HCT116 (cell line): ENCODE data around the gene CHCHD5. TPM values are rescaled to one million over a fixed set of nuclear protein-coding genes. Genes with fewer than 3 reads are reported as not detected.
A peak's percentile ranks its signal among the peaks of the same experiment; 100 is the strongest.

Experiments used
- ATAC-seq: fragments of 200-7000 bp; cut with Tn5 transposase; 2 replicates; pipeline ENCODE4 v1.9.1; 2020; ENCODE audit warnings: mild to moderate bottlenecking, moderate library complexity
- Bru-seq: library from RNA; stranded (reverse); fragments of 400-500 nt; gene quantifications from one replicate; lab custom pipeline; 2021; lab: Mats Ljungman, UMichigan
- BruChase-seq, 2 experiments: library from RNA; stranded (reverse); fragments of 400-500 nt; gene quantifications; one replicate each; lab custom pipeline; 2021; lab: Mats Ljungman, UMichigan
- BruUV-seq: library from RNA; stranded (reverse); fragments of 400-500 nt; replicated peaks from 2 replicates; lab custom pipeline; 2021; lab: Mats Ljungman, UMichigan
- CTCF ChIA-PET: fragments of 300-600 bp; sonication (Branson Sonifier 250); formaldehyde crosslinking; loops from one replicate; lab custom pipeline; 2021; ENCODE audit warnings: antibody characterized with exemption; lab: Charles Lee
- POLR2A ChIA-PET: fragments of 300-600, 350-600 bp; sonication (Branson Sonifier 250); formaldehyde crosslinking; loops from one replicate; lab custom pipeline; 2021; ENCODE audit warnings: antibody characterized with exemption; lab: Charles Lee
- RAD21 ChIA-PET, 2 experiments: fragments of 300-600 bp; sonication (Branson Sonifier 250); formaldehyde crosslinking; loops; one replicate each; lab custom pipeline; 2023; ENCODE audit warnings: low total read pairs in 2 of 2; ENCODE audit not compliant: uncharacterized antibody in 2 of 2, unreplicated experiment in 2 of 2, low non-redundant PET in 1 of 2; lab: Charles Lee
- DNase-seq: peaks from one replicate; pipeline ENCODE4 v3.0.0-alpha.2; 2010; ENCODE audit warnings: low read depth, low spot score
- H2AFZ ChIP-seq: fragments of 200-600 bp; shearing (Covaris generic), sonication (generic); 2 replicates; pipeline ENCODE4 v1.6.1; 2017; ENCODE audit warnings: low read depth, mixed run types, mixed read lengths, antibody characterized with exemption, low read length; ENCODE audit not compliant: poor library complexity, severe bottlenecking
- H3K27ac ChIP-seq: 2 replicates; pipeline ENCODE4 v1.5.1; 2012; ENCODE audit warnings: low read depth, low read length
- H3K27me3 ChIP-seq: fragments of 200-600 bp; sonication (generic); 2 replicates; pipeline ENCODE4 v1.6.1; 2016; ENCODE audit warnings: mixed run types, low read length, mixed read lengths; ENCODE audit not compliant: insufficient read depth
- H3K36me3 ChIP-seq, 2 experiments: fragments of 200-500 bp in 1 of 2; fragments of 200-600 bp in 1 of 2; sonication (Bioruptor generic) in 1 of 2; sonication (generic) in 1 of 2; 2 replicates each; pipeline versions ENCODE4 v1.5.1 to v1.6.1; 2014 to 2016; ENCODE audit warnings: low read length in 2 of 2, inconsistent platforms in 1 of 2, mixed read lengths in 1 of 2, mixed run types in 1 of 2; ENCODE audit not compliant: insufficient read depth in 2 of 2, control insufficient read depth in 1 of 2
- H3K4me1 ChIP-seq, 2 experiments: fragments of 200-600 bp in 1 of 2; sonication (generic) in 1 of 2; 2 replicates each; pipeline versions ENCODE4 v1.5.1 to v1.6.1; 2012 to 2017; ENCODE audit warnings: low read length in 2 of 2, inconsistent platforms in 1 of 2, mild to moderate bottlenecking in 1 of 2, mixed read lengths in 1 of 2, mixed run types in 1 of 2, moderate library complexity in 1 of 2; ENCODE audit not compliant: insufficient read depth in 2 of 2, control insufficient read depth in 1 of 2
- H3K4me2 ChIP-seq: fragments of 200-600 bp; sonication (generic); 2 replicates; pipeline ENCODE4 v1.6.1; 2017; ENCODE audit warnings: mixed run types, low read length, mixed read lengths
- H3K4me3 ChIP-seq, 2 experiments: fragments of 200-600 bp in 1 of 2; sonication (generic) in 1 of 2; replicated peaks in 1 of 2; 2 replicates each; pipeline ENCODE4 v1.5.1; 2011 to 2016; ENCODE audit warnings: low read length in 2 of 2, control low read depth in 1 of 2, low read depth in 1 of 2, mild to moderate bottlenecking in 1 of 2, mixed read lengths in 1 of 2, mixed run types in 1 of 2
- H3K79me2 ChIP-seq: fragments of 200-600 bp; sonication (generic); 2 replicates; pipeline ENCODE4 v1.6.1; 2017; ENCODE audit warnings: mild to moderate bottlenecking, mixed run types, low read length, moderate library complexity, mixed read lengths; ENCODE audit not compliant: insufficient read depth
- H3K9ac ChIP-seq: fragments of 200-600 bp; sonication (generic); 2 replicates; pipeline ENCODE4 v1.6.1; 2016; ENCODE audit warnings: low read length, mixed read lengths
- H3K9me2 ChIP-seq: fragments of 200-600 bp; sonication (generic), shearing (Covaris generic); 2 replicates; pipeline ENCODE4 v1.6.1; 2017; ENCODE audit warnings: mixed run types, mild to moderate bottlenecking, moderate library complexity; ENCODE audit not compliant: insufficient read depth
- H3K9me3 ChIP-seq, 2 experiments: fragments of 200-500 bp in 1 of 2; fragments of 200-600 bp in 1 of 2; sonication (Bioruptor generic) in 1 of 2; sonication (generic) in 1 of 2; 2 replicates each; pipeline ENCODE4 v1.6.1; 2014 to 2017; ENCODE audit warnings: low read length in 2 of 2, mixed read lengths in 2 of 2, inconsistent platforms in 1 of 2, low read depth in 1 of 2, mild to moderate bottlenecking in 1 of 2, mixed run types in 1 of 2, moderate library complexity in 1 of 2; ENCODE audit not compliant: control insufficient read depth in 1 of 2, insufficient read depth in 1 of 2
- H4K20me1 ChIP-seq: fragments of 200-600 bp; sonication (generic), shearing (Covaris generic); 2 replicates; pipeline ENCODE4 v1.6.1; 2017; ENCODE audit warnings: mixed run types, mild to moderate bottlenecking, moderate library complexity; ENCODE audit not compliant: insufficient read depth
- CBX3 ChIP-seq: IDR thresholded peaks from 2 replicates; pipeline ENCODE4 v1.6.1; 2012; ENCODE audit warnings: low read depth
- CEBPB ChIP-seq: IDR thresholded peaks from 2 replicates; pipeline ENCODE4 v1.6.1; 2012; ENCODE audit warnings: low read depth
- CTCF ChIP-seq, 3 experiments: fragments of 200-600 bp in 1 of 3; sonication (generic) in 1 of 3; IDR thresholded peaks in 2 of 3; conservative IDR thresholded peaks in 1 of 3; 2 replicates each; pipeline ENCODE4 v1.5.1; 2012 to 2017; ENCODE audit warnings: low read depth in 2 of 3, low read length in 2 of 3, antibody characterized with exemption in 1 of 3, borderline replicate concordance in 1 of 3, control low read depth in 1 of 3, mild to moderate bottlenecking in 1 of 3, mixed read lengths in 1 of 3, mixed run types in 1 of 3, moderate library complexity in 1 of 3; ENCODE audit not compliant: insufficient read depth in 1 of 3
- ELF1 ChIP-seq: IDR thresholded peaks from 2 replicates; pipeline ENCODE4 v1.6.1; 2012; ENCODE audit warnings: low read depth, borderline replicate concordance
- EZH2 ChIP-seq: fragments of 200-600 bp; sonication (generic); IDR thresholded peaks from 2 replicates; pipeline ENCODE4 v1.6.1; 2017; ENCODE audit warnings: antibody characterized with exemption, mixed run types
- EZH2phosphoT487 ChIP-seq: fragments of 200-600 bp; IDR thresholded peaks from 2 replicates; pipeline ENCODE4 v1.6.1; 2018; ENCODE audit warnings: antibody characterized with exemption, borderline replicate concordance
- FOSL1 ChIP-seq: IDR thresholded peaks from 2 replicates; pipeline ENCODE4 v1.6.1; 2012; ENCODE audit warnings: low read depth
- JUND ChIP-seq: IDR thresholded peaks from 2 replicates; pipeline ENCODE4 v1.6.1; 2012
- MAX ChIP-seq: IDR thresholded peaks from 2 replicates; pipeline ENCODE4 v1.6.1; 2012
- POLR2A ChIP-seq: IDR thresholded peaks from 2 replicates; pipeline ENCODE4 v1.7.0; 2011; ENCODE audit warnings: borderline replicate concordance; ENCODE audit not compliant: insufficient read depth, insufficient read length; ENCODE audit errors: extremely low read depth
- RAD21 ChIP-seq: IDR thresholded peaks from 2 replicates; pipeline ENCODE4 v1.6.1; 2012; ENCODE audit warnings: low read depth, mild to moderate bottlenecking
- SIN3A ChIP-seq: IDR thresholded peaks from 2 replicates; pipeline ENCODE4 v1.6.1; 2012; ENCODE audit warnings: low read depth
- SRF ChIP-seq: IDR thresholded peaks from 2 replicates; pipeline ENCODE4 v1.6.1; 2012; ENCODE audit warnings: low read depth
- TCF7L2 ChIP-seq: IDR thresholded peaks from 2 replicates; pipeline ENCODE4 v1.7.0; 2011; ENCODE audit warnings: borderline replicate concordance, inconsistent platforms; ENCODE audit not compliant: insufficient read depth, insufficient read length; ENCODE audit errors: extremely low read depth
- YY1 ChIP-seq: IDR thresholded peaks from 2 replicates; pipeline ENCODE4 v1.6.1; 2011; ENCODE audit warnings: low read length, low read depth, moderate library complexity, mild to moderate bottlenecking; ENCODE audit not compliant: insufficient replicate concordance; ENCODE audit errors: extremely low read depth
- ZFX ChIP-seq: fragments of 450-650 bp; IDR thresholded peaks from 2 replicates; pipeline ENCODE4 v1.6.1; 2017
- ZNF274 ChIP-seq: fragments of 200-500 bp; sonication (Bioruptor generic); IDR thresholded peaks from 2 replicates; pipeline ENCODE4 v1.6.1; 2014; ENCODE audit warnings: mild to moderate bottlenecking, low read depth, low read length, inconsistent platforms
- intact Hi-C: fragments of 100-400 bp; cut with micrococcal nuclease; formaldehyde crosslinking; loops from 2 replicates; pipeline ENCODE4 v1.10.0; 2022
- long read RNA-seq: library from polyadenylated mRNA; unstranded; transcript quantifications from one replicate; pipeline ENCODE4 v2.0.0, GENCODE V29; 2021; ENCODE audit not compliant: unreplicated experiment
- polyA plus RNA-seq: library from polyadenylated mRNA; unstranded; fragments of >200 nt; gene quantifications from 2 replicates; pipeline ENCODE4 v1.2.1, GENCODE V29; 2012; ENCODE audit warnings: missing spikeins
- total RNA-seq: library from RNA; stranded (reverse); gene quantifications from one replicate; pipeline ENCODE4 v1.2.1, GENCODE V29; 2021; ENCODE audit not compliant: unreplicated experiment
- TF ChIP-seq, protein P1 (sequence below): IDR thresholded peaks from 2 replicates; pipeline ENCODE4 v1.6.1; 2012
- TF ChIP-seq, protein P2 (sequence below): IDR thresholded peaks from 2 replicates; pipeline ENCODE4 v1.6.1; 2012; ENCODE audit warnings: low read depth

Gene CHCHD5, protein sequence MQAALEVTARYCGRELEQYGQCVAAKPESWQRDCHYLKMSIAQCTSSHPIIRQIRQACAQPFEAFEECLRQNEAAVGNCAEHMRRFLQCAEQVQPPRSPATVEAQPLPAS
- 49.8 TPM for total RNA-seq
- polyA plus RNA-seq: 83.8 and 98.8 TPM in 2 replicates
- Bru-seq, nascent RNA: percentile 75 among the genes with signal in this experiment
- BruChase-seq, experiment 1, labeled RNA remaining after a 6-hour chase: percentile 82 among the genes with signal in this experiment
- BruChase-seq, experiment 2, labeled RNA remaining after a 2-hour chase: percentile 74 among the genes with signal in this experiment
- long read RNA-seq, transcript CHCHD5-201 (4 exons, 691 nt): major isoform, 23 of 34 reads
- long read RNA-seq, partial matches to known transcripts: 5 of 34 reads
- long read RNA-seq, other reads (novel, unspliced or antisense): 6 of 34 reads

DNA sequence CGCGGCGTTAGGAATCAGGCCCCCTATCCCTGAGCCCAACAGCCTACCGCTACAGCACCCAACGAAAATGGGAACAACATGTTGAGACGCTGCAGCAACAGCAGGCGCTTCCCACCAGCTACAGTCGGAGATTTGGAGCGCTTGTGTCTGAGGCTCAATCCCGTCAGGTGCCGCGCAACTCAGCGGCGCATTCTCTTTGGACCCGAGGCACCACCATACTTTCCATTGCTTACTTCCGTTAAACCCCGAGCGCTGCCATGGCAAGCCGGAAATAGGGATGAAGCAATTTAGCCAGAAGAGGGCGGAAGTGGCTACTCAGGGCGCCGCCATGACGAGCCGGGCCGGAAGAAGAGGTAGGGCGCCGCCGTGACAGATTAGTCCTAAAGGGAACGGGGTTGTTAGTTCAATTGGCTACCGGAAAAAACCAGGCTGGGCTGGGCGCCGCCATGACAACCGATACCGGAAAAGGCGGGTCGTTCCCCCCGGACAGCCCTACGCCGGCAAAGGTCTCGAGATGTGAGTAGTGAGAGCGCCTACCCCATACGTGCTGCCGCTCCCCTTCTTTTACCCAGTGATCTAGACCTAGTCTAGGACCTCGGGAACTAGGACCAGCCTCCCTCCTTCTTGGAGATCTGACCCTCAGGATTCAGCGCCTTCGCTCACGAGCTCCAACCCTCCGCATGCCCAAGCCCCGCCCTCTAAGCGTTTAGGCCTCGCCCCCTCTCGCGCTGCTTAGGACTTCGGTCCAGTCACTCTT lies at the start of gene CHCHD5:
Gene CHCHD5, plus strand, starts transcription at position 476 of the 757 bp plus-strand sequence. Its CDS starts 39 bp downstream, at position 515.
- no TSS peak for BruUV-seq
- DNase-seq (peak; percentile 92), ATAC-seq (peak; percentile 88)
- Histone ChIP-seq H3K4me2 (peak within 1 kb of the TSS; percentile 87), H3K4me1 (peaks cover 15 to 28% of the 10 kb centered on the region in 2 experiments), H3K27ac (peak within 1 kb of the TSS; percentile 96), H3K27me3 (no peaks in the 10 kb centered on the region), H2AFZ (peak within 1 kb of the TSS; percentile 60), H3K79me2 (peaks cover 13% of the 10 kb centered on the region), H3K9me2 (no peaks in the 10 kb centered on the region), H3K9ac (peak within 1 kb of the TSS; percentile 85), H4K20me1 (no peaks in the 10 kb centered on the region), H3K4me3 (peak within 1 kb of the TSS; percentile 89 to 91), H3K36me3 (0 out of 4 replicates have a peak, but pooled peaks cover 0 to 2% of the 10 kb centered on the region in 2 experiments), H3K9me3 (no peaks in the 10 kb centered on the region)
- RAD21 ChIA-PET: interaction anchor here (0.7 to 1.9 kb wide), 3 partner anchors 140 to 142 kb away, joined by 3 to 10 read pairs (median 4); no protein-coding TSS in a partner anchor
- CTCF ChIA-PET: interaction anchor here (1.0 to 3.1 kb wide), 6 partner anchors 11 to 463 kb away, joined by 3 to 29 read pairs (median 4); no protein-coding TSS in a partner anchor
- POLR2A ChIA-PET: interaction anchor here (0.6 to 2.4 kb wide), 10 partner anchors 10 to 691 kb away, joined by 3 to 14 read pairs (median 3); partner anchors contain the start of gene SLC20A1
- intact Hi-C loops: loop anchor here (5.0 kb wide), 3 partner anchors 143 to 697 kb away; partner anchors contain the start of gene ZC3H8
- TF ChIP-seq ELF1 (peak; percentile 99), EZH2phosphoT487 (no peak), CEBPB (peak; percentile 96), CBX3 (peak; percentile 13; the same call in 1 of the 2 replicates), ZFX (peak; percentile 69), ZNF274 (no peak), JUND (no peak), YY1 (peak; percentile 99), SIN3A (peak; percentile 55; the same call in 1 of the 2 replicates), MAX (peak; percentile 83), SRF (no peak), POLR2A (peak; percentile 62), EZH2 (no peak), TCF7L2 (peak; percentile 59), CTCF (IDR thresholded peaks at IDR 0.05 in 2 of 3, conservative IDR thresholded peaks at IDR 0.05 in 1 of 3; ENCODE audit: borderline replicate concordance in 1 of 3, insufficient read depth in 1 of 3, low read depth in 2 of 3, low read length in 2 of 3) (peak in 1 of 3 experiments; percentile 14; a peak in 1 of 6 replicates), RAD21 (no peak), FOSL1 (no peak)
- TF ChIP-seq, protein P1, sequence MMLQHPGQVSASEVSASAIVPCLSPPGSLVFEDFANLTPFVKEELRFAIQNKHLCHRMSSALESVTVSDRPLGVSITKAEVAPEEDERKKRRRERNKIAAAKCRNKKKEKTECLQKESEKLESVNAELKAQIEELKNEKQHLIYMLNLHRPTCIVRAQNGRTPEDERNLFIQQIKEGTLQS: no peak
- TF ChIP-seq, protein P2, sequence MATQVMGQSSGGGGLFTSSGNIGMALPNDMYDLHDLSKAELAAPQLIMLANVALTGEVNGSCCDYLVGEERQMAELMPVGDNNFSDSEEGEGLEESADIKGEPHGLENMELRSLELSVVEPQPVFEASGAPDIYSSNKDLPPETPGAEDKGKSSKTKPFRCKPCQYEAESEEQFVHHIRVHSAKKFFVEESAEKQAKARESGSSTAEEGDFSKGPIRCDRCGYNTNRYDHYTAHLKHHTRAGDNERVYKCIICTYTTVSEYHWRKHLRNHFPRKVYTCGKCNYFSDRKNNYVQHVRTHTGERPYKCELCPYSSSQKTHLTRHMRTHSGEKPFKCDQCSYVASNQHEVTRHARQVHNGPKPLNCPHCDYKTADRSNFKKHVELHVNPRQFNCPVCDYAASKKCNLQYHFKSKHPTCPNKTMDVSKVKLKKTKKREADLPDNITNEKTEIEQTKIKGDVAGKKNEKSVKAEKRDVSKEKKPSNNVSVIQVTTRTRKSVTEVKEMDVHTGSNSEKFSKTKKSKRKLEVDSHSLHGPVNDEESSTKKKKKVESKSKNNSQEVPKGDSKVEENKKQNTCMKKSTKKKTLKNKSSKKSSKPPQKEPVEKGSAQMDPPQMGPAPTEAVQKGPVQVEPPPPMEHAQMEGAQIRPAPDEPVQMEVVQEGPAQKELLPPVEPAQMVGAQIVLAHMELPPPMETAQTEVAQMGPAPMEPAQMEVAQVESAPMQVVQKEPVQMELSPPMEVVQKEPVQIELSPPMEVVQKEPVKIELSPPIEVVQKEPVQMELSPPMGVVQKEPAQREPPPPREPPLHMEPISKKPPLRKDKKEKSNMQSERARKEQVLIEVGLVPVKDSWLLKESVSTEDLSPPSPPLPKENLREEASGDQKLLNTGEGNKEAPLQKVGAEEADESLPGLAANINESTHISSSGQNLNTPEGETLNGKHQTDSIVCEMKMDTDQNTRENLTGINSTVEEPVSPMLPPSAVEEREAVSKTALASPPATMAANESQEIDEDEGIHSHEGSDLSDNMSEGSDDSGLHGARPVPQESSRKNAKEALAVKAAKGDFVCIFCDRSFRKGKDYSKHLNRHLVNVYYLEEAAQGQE: no peak
